Caco-2 (cell line): ENCODE data around the gene SUV39H1. TPM values are rescaled to one million over a fixed set of nuclear protein-coding genes. Genes with fewer than 3 reads are reported as not detected.
"Not testable (repeated sequence)": the region's sequence is repeated elsewhere in the genome, so short reads cannot be mapped to it uniquely, and the experiment has no call there.

Experiments used
- BruUV-seq: library from RNA; stranded (reverse); fragments of 400-500 nt; replicated peaks from 2 replicates; lab custom pipeline; 2021; lab: Mats Ljungman, UMichigan
- CTCF ChIA-PET: fragments of 300-600 bp; sonication (Branson Sonifier 250); formaldehyde crosslinking; loops from one replicate; lab custom pipeline; 2022; ENCODE audit warnings: antibody characterized with exemption; lab: Charles Lee
- POLR2A ChIA-PET: fragments of 300-600 bp; sonication (Branson Sonifier 250); formaldehyde crosslinking; loops from one replicate; lab custom pipeline; 2022; ENCODE audit warnings: antibody characterized with exemption; lab: Charles Lee
- DNase-seq, 2 experiments: peaks; one replicate each; pipeline versions ENCODE4 v3.0.0 to v3.0.0-alpha.2; 2020 to 2022
- H3K27me3 ChIP-seq: replicated peaks from 2 replicates; pipeline ENCODE4 v1.6.0; 2011; ENCODE audit warnings: low read length; ENCODE audit not compliant: control insufficient read depth, insufficient read depth
- H3K36me3 ChIP-seq: 2 replicates; pipeline ENCODE4 v1.5.1; 2011; ENCODE audit warnings: low read length; ENCODE audit not compliant: control insufficient read depth, insufficient read depth
- H3K4me1 ChIP-seq: fragments of 250-450 bp; sonication (Bioruptor Pico); 2 replicates; pipeline ENCODE4 v1.5.1; 2020; ENCODE audit warnings: mild to moderate bottlenecking
- H3K4me3 ChIP-seq: 2 replicates; pipeline ENCODE4 v1.5.1; 2011; ENCODE audit warnings: low read depth, mild to moderate bottlenecking, control low read depth, low read length
- H3K9me3 ChIP-seq: fragments of 250-450 bp; sonication (Bioruptor Pico); 2 replicates; pipeline ENCODE4 v1.5.1; 2020; ENCODE audit warnings: mild to moderate bottlenecking, moderate library complexity
- H3K27ac Mint-ChIP-seq: one replicate; pipeline ENCODE4 v1.8.0; 2022; ENCODE audit warnings: mixed read lengths; ENCODE audit not compliant: unreplicated experiment
- H3K27me3 Mint-ChIP-seq: one replicate; pipeline ENCODE4 v1.8.0; 2022; ENCODE audit warnings: mixed read lengths; ENCODE audit not compliant: insufficient read depth, unreplicated experiment
- H3K36me3 Mint-ChIP-seq: one replicate; pipeline ENCODE4 v1.8.0; 2022; ENCODE audit warnings: mild to moderate bottlenecking, mixed read lengths; ENCODE audit not compliant: insufficient read depth, unreplicated experiment
- H3K4me1 Mint-ChIP-seq: one replicate; pipeline ENCODE4 v1.8.0; 2022; ENCODE audit warnings: low read depth, mixed read lengths; ENCODE audit not compliant: unreplicated experiment
- H3K4me3 Mint-ChIP-seq: one replicate; pipeline ENCODE4 v1.8.0; 2022; ENCODE audit warnings: mild to moderate bottlenecking, moderate library complexity, mixed read lengths; ENCODE audit not compliant: unreplicated experiment
- H3K9me3 Mint-ChIP-seq: one replicate; pipeline ENCODE4 v1.8.0; 2022; ENCODE audit warnings: mixed read lengths; ENCODE audit not compliant: unreplicated experiment
- CTCF ChIP-seq, 2 experiments: fragments of 200-600 bp in 1 of 2; IDR thresholded peaks; 1 replicate in 1 of 2; 2 replicates in 1 of 2; pipeline versions ENCODE4 v1.5.1 to v1.8.0; 2011 to 2022; ENCODE audit warnings: antibody characterized with exemption in 1 of 2, control low read depth in 1 of 2, inconsistent platforms in 1 of 2, low read depth in 1 of 2, low read length in 1 of 2, mild to moderate bottlenecking in 1 of 2, moderate library complexity in 1 of 2; ENCODE audit not compliant: insufficient read depth in 1 of 2, severe bottlenecking in 1 of 2, unreplicated experiment in 1 of 2
- intact Hi-C: fragments of 100-400 bp; cut with micrococcal nuclease; formaldehyde crosslinking; loops from one replicate; pipeline ENCODE4 v1.10.0; 2022; ENCODE audit not compliant: unreplicated experiment
- total RNA-seq: library from RNA; stranded (reverse); gene quantifications from 2 replicates; pipeline ENCODE4 v1.2.3, GENCODE V29; 2022

The SUV39H1 gene
- total RNA-seq, 1 experiment from 2014 or later = 15.8 TPM

- H3K27me3 Mint-ChIP-seq = no peaks in the 10 kb centered on the region
- intact Hi-C loops = loop anchor here (2.0 kb wide), 3 partner anchors 21 to 243 kb away; partner anchors contain the start of genes PIM2 and SUV39H1
- no peaks in the 10 kb centered on the region for H3K4me1 ChIP-seq
- H3K9me3 ChIP-seq = no peaks in the 10 kb centered on the region
- no peak for TF ChIP-seq CTCF (IDR thresholded peaks at IDR 0.05; ENCODE audit: insufficient read depth in 1 of 2, low read depth in 1 of 2, low read length in 1 of 2, severe bottlenecking in 1 of 2, unreplicated experiment in 1 of 2)
- H3K36me3 ChIP-seq = no peaks in the 10 kb centered on the region
- DNase-seq = peak; percentile 89 to 92
- H3K4me3 ChIP-seq = peak overlapping the region; percentile 82
- no peaks in the 10 kb centered on the region for H3K4me1 Mint-ChIP-seq
- no peaks in the 10 kb centered on the region for H3K9me3 Mint-ChIP-seq
- no TSS peak for BruUV-seq
- H3K27me3 ChIP-seq = no peaks in the 10 kb centered on the region
- peak overlapping the region; percentile 74 for H3K27ac Mint-ChIP-seq
- peak overlapping the region; percentile 71 for H3K4me3 Mint-ChIP-seq
- POLR2A ChIA-PET = interaction anchor here (0.5 to 2.2 kb wide), 14 partner anchors 12 to 344 kb away, joined by 3 to 16 read pairs (median 4); partner anchors contain the start of genes OTUD5, PQBP1, SLC35A2 and SUV39H1
- H3K36me3 Mint-ChIP-seq = no peaks in the 10 kb centered on the region
- CTCF ChIA-PET = interaction anchor here (0.9 to 1.0 kb wide), 3 partner anchors 28 to 425 kb away, joined by 4 to 8 read pairs (median 8); no protein-coding TSS in a partner anchor
These were observed 20.2 kb upstream of the SUV39H1 start for GRCh38 chrX:48676106-48676892.

GRCh38 chrX:48676893-48677270, 19.7 kb upstream of the SUV39H1 start:
- Mint-ChIP-seq H3K27ac (peak overlapping the region; percentile 74), H3K9me3 (no peaks in the 10 kb centered on the region), H3K27me3 (no peaks in the 10 kb centered on the region), H3K36me3 (no peaks in the 10 kb centered on the region), H3K4me1 (no peaks in the 10 kb centered on the region), H3K4me3 (peak overlapping the region; percentile 71)
- DNase-seq = no peak
- intact Hi-C loops = loop anchor here (2.0 kb wide), 3 partner anchors 20 to 242 kb away; partner anchors contain the start of genes PIM2 and SUV39H1
- Histone ChIP-seq H3K4me1 (no peaks in the 10 kb centered on the region), H3K9me3 (no peaks in the 10 kb centered on the region), H3K27me3 (no peaks in the 10 kb centered on the region), H3K36me3 (no peaks in the 10 kb centered on the region), H3K4me3 (peak overlapping the region; percentile 82)
- CTCF ChIA-PET = interaction anchor here (0.9 to 1.0 kb wide), 3 partner anchors 28 to 424 kb away, joined by 4 to 8 read pairs (median 8); no protein-coding TSS in a partner anchor
- POLR2A ChIA-PET = interaction anchor here (0.5 to 2.2 kb wide), 14 partner anchors 11 to 344 kb away, joined by 3 to 16 read pairs (median 4); partner anchors contain the start of genes OTUD5, PQBP1, SLC35A2 and SUV39H1
- no peak for TF ChIP-seq CTCF (IDR thresholded peaks at IDR 0.05; ENCODE audit: insufficient read depth in 1 of 2, low read depth in 1 of 2, low read length in 1 of 2, severe bottlenecking in 1 of 2, unreplicated experiment in 1 of 2)
- BruUV-seq = no TSS peak

GRCh38 chrX:48677516-48677915, 19.0 kb upstream of the SUV39H1 start:
- Histone ChIP-seq H3K4me1 (no peaks in the 10 kb centered on the region), H3K36me3 (no peaks in the 10 kb centered on the region), H3K27me3 (no peaks in the 10 kb centered on the region), H3K9me3 (no peaks in the 10 kb centered on the region), H3K4me3 (peak overlapping the region; percentile 82)
- no peaks in the 10 kb centered on the region for H3K36me3 Mint-ChIP-seq
- intact Hi-C loops = loop anchor here (2.0 kb wide), 3 partner anchors 19 to 241 kb away; partner anchors contain the start of genes PIM2 and SUV39H1
- H3K9me3 Mint-ChIP-seq = no peaks in the 10 kb centered on the region
- H3K4me1 Mint-ChIP-seq = no peaks in the 10 kb centered on the region
- H3K4me3 Mint-ChIP-seq = peak overlapping the region; percentile 71
- POLR2A ChIA-PET = interaction anchor here (2.2 kb wide), 1 partner anchor 60 kb away, joined by 15 read pairs; no protein-coding TSS in a partner anchor
- peak overlapping the region; percentile 67 for H3K27ac Mint-ChIP-seq
- TF ChIP-seq CTCF (IDR thresholded peaks at IDR 0.05; ENCODE audit: insufficient read depth in 1 of 2, low read depth in 1 of 2, low read length in 1 of 2, severe bottlenecking in 1 of 2, unreplicated experiment in 1 of 2) = no peak
- DNase-seq = peak; percentile 32 to 48
- no peaks in the 10 kb centered on the region for H3K27me3 Mint-ChIP-seq
- no TSS peak for BruUV-seq
- CTCF ChIA-PET = no interaction called here

GRCh38 chrX:48680467-48680866, 16.1 kb upstream of the SUV39H1 start:
- H3K27ac Mint-ChIP-seq, POLR2A ChIA-PET, H3K9me3 Mint-ChIP-seq, H3K9me3 ChIP-seq, H3K27me3 ChIP-seq, CTCF ChIA-PET, DNase-seq, H3K4me3 ChIP-seq, H3K27me3 Mint-ChIP-seq, H3K4me1 Mint-ChIP-seq, H3K4me1 ChIP-seq, BruUV-seq, H3K36me3 Mint-ChIP-seq, intact Hi-C loops, H3K4me3 Mint-ChIP-seq, H3K36me3 ChIP-seq: not testable (repeated sequence)
